Measurements from ENCODE around the gene CASP1. TPM values are rescaled to one million over a fixed set of nuclear protein-coding genes. Genes with fewer than 3 reads are reported as not detected.

The CASP1 gene
- total RNA-seq, 2 experiments from 2014 or later = 31.9 to 32.4 TPM

- Mint-ChIP-seq H3K36me3 (ENCODE audit: low read depth) (peaks cover 24% of the 10 kb centered on the region), H3K4me1 (ENCODE audit: low read depth) (peaks cover 8% of the 10 kb centered on the region), H3K9me3 (peaks cover 1% of the 10 kb centered on the region), H3K4me3 (no peak overlapping the region), H3K27me3 (no peaks in the 10 kb centered on the region), H3K27ac (no peak overlapping the region)
- POLR2A ChIA-PET = no interaction called here
- intact Hi-C loops (cut with micrococcal nuclease) = no loop called here
- CTCF ChIA-PET = no interaction called here
- DNase-seq (no peak), ATAC-seq (no peak)
- no peak for TF ChIP-seq CTCF (IDR thresholded peaks at IDR 0.05)
Measured at GRCh38 chr11:105024394-105024793, 10.6 kb downstream of the CASP1 start.

DNA sequence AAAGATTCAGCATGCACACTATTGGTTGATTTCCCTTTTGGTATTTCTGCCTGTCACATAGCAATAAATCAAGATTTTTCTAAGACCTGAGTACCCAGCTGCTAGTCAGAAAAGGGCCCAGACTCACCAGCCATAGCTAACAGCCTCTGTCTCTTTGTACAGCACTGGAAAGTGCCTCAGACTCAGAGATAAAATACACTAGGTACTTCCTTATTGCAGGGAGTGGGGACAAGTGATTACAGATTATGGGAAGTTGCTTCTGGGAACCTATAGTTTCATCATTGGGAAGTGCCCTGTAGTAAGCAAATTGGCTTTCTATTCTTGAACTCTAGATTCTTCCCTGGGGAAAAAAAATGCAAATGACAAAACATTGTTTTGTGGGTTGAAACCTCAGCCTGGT, 11.9 kb downstream of the CASP1 start, which contains the start of gene CASP5:
Gene CASP5, minus strand, starts transcription at position 166 of the 400 bp plus-strand sequence. Its CDS starts 32 bp downstream, at position 134.
- Mint-ChIP-seq H3K36me3 (ENCODE audit: low read depth) (peaks cover 15% of the 10 kb centered on the region), H3K27me3 (no peaks in the 10 kb centered on the region), H3K4me3 (no peak within 1 kb of the TSS), H3K27ac (no peak within 1 kb of the TSS), H3K4me1 (ENCODE audit: low read depth) (peaks cover 7% of the 10 kb centered on the region), H3K9me3 (peaks cover 1% of the 10 kb centered on the region)
- ATAC-seq = no peak
- intact Hi-C loops (cut with micrococcal nuclease) = no loop called here
- CTCF ChIA-PET = no interaction called here
- no peak for TF ChIP-seq CTCF (IDR thresholded peaks at IDR 0.05)
- POLR2A ChIA-PET = no interaction called here
- DNase-seq = no peak

- H3K9me3 Mint-ChIP-seq = peaks cover 1% of the 10 kb centered on the region
- H3K27me3 Mint-ChIP-seq = no peaks in the 10 kb centered on the region
- DNase-seq = no peak
- POLR2A ChIA-PET = no interaction called here
- H3K36me3 Mint-ChIP-seq (ENCODE audit: low read depth) = peaks cover 11% of the 10 kb centered on the region
- no peak overlapping the region for H3K27ac Mint-ChIP-seq
- peaks cover 3% of the 10 kb centered on the region for H3K4me1 Mint-ChIP-seq (ENCODE audit: low read depth)
- intact Hi-C loops (cut with micrococcal nuclease) = no loop called here
- CTCF ChIA-PET = no interaction called here
- no peak for TF ChIP-seq CTCF (IDR thresholded peaks at IDR 0.05)
- no peak overlapping the region for H3K4me3 Mint-ChIP-seq
- no peak for ATAC-seq
Measured at GRCh38 chr11:105022527-105022926, 12.4 kb downstream of the CASP1 start.

GRCh38 chr11:105007463-105007862, 27.5 kb downstream of the CASP1 start:
- intact Hi-C loops (cut with micrococcal nuclease) = loop anchor here (10.0 kb wide), 1 partner anchor 413 kb away; no protein-coding TSS in a partner anchor

GRCh38 chr11:105005451-105005845, 29.5 kb downstream of the CASP1 start:
- no peak overlapping the region for H3K27ac Mint-ChIP-seq

More at GRCh38 chr11:105007463-105007862, 27.5 kb downstream of the CASP1 start:
- no peaks in the 10 kb centered on the region for H3K4me1 Mint-ChIP-seq (ENCODE audit: low read depth)
- TF ChIP-seq CTCF (IDR thresholded peaks at IDR 0.05) = no peak
- POLR2A ChIA-PET = no interaction called here
- no peak overlapping the region for H3K4me3 Mint-ChIP-seq
- H3K27ac Mint-ChIP-seq = no peak overlapping the region
- H3K9me3 Mint-ChIP-seq = no peaks in the 10 kb centered on the region
- no peaks in the 10 kb centered on the region for H3K36me3 Mint-ChIP-seq (ENCODE audit: low read depth)
- CTCF ChIA-PET = no interaction called here
- no peaks in the 10 kb centered on the region for H3K27me3 Mint-ChIP-seq
- ATAC-seq = no peak
- DNase-seq = no peak

More at GRCh38 chr11:105005451-105005845, 29.5 kb downstream of the CASP1 start:
- Mint-ChIP-seq H3K4me1 (ENCODE audit: low read depth) (peaks cover 5% of the 10 kb centered on the region), H3K9me3 (no peaks in the 10 kb centered on the region), H3K27me3 (no peaks in the 10 kb centered on the region), H3K4me3 (no peak overlapping the region), H3K36me3 (ENCODE audit: low read depth) (no peaks in the 10 kb centered on the region)
- TF ChIP-seq CTCF (IDR thresholded peaks at IDR 0.05) = no peak
- CTCF ChIA-PET = no interaction called here
- ATAC-seq = no peak
- DNase-seq = no peak
- intact Hi-C loops (cut with micrococcal nuclease) = loop anchor here (10.0 kb wide), 1 partner anchor 411 kb away; no protein-coding TSS in a partner anchor
- POLR2A ChIA-PET = no interaction called here
